GM19025 (cell line): ENCODE data around the gene INSRR.

Source experiments
- ATAC-seq: cut with Tn5 transposase; IDR thresholded peaks from one replicate; pipeline ENCODE4 v1.9.1; 2021; ENCODE audit warnings: mild to moderate bottlenecking, low read depth, moderate library complexity; ENCODE audit not compliant: unreplicated experiment

INSRR gene

DNA sequence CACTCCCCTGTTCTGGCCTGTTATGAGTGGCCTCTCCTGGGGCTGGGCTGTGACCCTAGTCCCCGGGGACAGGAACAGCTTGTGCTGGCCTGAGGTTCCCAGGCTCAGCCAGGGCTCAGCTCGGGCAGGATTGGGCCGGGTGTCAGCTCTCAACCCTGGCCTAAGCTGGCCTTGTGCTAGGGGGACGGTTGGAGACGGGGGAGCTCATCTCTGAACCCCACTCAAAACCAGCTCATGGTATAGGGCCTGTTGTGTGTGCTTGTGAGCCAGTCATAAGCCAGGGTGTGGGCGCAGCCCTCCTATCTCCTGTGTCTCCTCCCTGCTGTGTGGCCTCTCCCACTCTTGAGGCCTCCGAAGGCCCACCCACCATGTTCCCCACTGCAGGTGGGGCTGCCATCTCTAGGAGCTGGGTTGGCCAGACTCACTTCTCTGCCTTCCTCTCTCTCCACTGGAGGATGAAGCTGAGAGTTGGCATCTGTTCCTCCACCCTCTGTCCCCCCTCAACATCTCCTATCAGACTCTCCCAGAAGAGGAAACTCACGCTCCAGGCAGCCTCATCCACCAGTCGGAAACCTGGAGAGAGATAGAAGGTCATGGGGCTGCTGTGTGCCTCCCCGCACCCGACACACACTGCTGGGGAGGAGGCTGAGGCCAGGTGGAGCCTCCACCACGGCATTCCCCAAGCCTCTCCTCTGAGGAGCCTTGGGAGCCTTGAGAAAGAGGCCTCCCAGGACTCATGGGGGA lies 36.0 kb upstream of the INSRR start:
- ATAC-seq, result no peak

DNA sequence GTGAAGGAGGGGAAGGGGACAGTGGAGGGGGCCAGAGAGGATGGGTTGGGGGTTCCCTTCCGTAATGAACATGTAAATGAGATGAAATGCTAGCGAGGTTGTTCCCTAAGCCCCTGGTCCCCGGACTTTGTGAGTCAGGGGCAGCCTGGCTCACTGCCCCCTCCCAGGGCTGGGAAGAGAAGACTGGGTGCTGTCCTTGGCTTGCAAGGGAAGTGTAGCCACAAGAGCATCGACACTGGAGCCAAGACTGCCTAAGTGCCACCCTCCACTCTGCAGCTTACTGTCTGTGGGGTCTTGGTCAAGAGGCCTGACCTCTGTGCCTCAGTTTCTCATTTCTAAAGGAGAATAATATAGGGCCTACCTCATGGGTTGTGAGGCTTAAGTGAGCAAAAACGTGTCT lies 35.1 kb upstream of the INSRR start:
- no peak for ATAC-seq

DNA sequence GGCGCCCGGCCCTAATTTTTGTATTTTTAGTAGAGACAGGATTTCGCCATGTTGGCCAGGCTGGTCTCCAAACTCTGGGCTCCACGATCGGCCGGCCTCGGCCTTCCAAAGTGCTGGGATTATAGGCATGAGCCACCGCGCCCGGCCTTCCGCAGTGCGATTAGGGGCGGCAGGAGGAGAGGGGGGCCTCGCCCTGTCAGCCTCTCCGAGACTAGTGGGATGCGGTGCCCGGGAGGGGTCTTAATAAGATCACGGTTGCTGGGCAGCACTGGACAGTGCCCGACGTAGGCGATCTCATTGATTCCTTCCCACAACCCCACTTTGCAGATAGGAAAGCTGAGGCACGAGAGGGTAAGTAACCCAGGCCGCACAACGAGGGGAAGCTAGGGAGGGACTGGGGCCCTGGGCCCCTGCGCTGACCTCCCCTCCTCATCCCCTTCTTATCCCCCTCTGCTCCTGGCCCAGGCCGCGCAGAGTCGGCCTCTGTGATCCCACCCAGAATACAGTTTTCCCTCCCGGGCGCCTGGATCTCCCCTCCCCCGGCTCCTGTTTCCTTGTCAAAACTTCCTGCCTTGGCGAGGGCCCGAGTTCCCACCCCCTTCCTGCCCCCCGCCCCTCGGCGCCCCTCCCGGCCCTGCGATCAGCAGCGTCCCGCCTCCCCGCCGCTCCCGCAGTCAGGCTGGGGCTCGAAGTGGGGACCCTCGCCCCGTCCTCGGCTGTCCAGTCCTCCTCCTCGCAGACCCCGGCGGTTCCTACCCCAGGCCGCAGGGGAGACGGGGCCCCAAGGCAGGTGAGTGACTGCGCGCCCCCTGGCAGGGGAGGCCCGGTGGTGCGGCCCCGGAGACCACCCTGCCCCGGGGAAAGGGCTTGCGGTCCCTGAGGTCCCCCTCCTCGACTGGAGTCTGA lies 34.4 kb upstream of the INSRR start, which contains the start of gene PEAR1:
PEAR1 (plus strand) TSS at position 671 of the 906 bp plus-strand sequence. CDS start 10,209 bp downstream, outside the sequence.
- no peak for ATAC-seq

DNA sequence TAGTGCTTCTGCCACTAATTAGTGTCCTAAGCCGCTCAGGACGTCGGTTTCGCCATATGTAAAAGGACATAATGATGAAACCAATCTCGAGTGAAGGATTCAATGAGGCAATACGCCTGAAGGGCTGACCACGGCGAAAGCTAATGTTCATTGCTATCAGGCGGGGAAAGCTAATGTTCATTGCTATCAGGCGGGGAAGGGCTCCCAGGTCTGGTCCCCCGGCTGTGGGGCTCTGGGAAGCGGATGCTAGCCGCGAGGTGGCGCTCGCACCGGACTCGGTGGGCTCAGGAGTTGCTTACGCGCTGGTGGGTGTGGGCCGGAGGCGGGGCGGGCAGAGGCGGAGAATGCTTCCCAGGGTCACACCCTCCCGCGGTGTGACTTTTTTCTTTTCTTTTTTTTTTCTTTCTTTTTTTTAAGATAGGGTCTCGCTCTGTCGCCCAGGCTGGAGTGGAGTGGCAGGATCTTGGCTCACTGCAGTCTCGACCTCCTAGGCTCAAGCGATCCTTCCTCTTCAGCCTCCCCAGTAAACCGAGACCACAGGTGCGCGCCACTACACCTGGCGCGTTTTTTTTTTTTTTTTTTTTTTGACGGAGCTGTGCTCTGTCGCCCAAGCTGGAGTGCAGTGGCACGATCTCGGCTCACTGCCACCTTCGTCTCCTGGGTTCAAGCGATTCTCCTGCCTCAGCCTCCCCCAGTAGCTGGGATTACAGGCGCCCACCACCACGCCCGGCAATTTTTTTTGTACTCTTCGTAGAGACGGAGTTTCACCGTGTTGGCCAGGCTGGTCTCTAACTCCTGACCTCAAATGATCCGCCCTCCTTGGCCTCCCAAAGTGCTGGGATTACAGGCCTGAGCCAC lies 33.5 kb upstream of the INSRR start:
- ATAC-seq, result no peak

DNA sequence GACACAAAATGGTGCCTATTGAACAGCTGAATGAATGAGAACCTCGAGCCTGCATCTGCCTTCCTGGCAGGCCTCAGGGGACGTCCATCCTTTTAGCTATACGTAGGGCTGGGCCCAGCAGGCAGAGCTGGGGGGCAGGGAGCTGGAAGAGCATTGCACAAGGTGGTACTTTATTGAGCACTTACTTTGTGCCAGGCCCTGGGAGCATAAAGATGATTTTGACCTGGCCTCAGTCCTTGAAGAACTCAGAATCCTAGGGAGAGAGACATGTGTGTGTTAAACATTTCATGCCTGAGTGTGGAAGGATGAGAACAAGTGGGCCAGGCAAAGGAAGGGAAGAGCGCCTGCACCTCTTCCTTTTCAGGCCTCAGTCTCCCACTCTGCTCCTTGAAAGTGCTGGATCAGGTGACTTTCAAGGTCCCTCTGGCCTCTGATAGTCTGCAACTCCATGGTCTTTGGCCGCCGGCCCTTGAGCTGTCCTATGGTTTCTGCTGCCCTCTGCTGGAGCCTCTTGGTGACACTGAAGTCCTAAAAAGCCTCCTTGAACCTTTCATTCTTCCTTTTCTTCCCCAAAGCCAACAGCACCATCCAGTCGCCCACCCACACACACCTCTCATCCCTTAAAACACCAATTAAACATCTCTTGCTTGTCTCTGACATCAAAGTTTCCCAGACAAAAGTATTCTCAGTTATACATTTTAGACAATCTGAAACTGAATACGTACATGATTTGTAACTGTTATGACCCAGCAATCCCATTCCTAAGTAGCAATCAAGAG lies 31.1 kb upstream of the INSRR start:
- no peak for ATAC-seq

DNA sequence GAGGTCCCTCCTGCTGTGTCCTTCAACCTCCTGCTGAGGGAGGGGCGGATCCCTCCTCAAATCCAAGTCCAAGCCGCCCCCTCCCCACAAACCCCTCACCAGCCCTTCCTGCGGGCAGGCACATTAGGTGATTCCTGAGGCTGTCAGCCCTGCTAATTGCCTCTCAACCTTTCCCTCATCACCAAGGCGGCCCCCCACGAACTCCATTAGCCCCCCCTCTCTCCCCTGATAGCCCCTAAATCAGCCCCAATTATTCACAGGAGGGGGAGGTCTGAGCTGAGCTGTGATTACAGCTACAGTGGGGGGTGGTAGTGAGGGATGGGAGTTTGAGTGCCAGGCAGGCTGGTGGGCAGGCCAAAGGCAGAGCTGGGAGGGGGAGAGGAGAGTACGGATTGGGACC lies 28.8 kb upstream of the INSRR start:
- ATAC-seq, result no peak

DNA sequence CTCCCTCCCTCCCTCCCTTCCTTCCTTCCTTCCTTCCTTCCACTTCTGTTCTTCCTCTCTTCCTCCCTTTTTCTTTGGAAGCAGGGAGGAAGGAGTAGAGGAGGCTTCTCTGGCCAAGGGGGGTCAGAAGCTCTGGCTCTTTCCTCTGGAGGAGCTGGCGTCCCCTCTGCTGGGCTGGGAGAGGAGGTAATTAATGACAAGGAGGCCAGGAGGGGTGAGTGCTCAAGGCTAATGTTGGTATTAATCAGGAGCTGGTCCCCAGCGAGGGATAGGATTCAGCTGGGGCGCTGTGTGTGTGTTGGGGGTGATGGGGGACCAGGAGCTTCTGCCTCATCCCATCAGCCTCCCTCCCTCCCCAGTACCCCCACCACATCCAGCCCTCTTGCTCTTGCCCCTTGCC lies 28.4 kb upstream of the INSRR start:
- ATAC-seq, result no peak

DNA sequence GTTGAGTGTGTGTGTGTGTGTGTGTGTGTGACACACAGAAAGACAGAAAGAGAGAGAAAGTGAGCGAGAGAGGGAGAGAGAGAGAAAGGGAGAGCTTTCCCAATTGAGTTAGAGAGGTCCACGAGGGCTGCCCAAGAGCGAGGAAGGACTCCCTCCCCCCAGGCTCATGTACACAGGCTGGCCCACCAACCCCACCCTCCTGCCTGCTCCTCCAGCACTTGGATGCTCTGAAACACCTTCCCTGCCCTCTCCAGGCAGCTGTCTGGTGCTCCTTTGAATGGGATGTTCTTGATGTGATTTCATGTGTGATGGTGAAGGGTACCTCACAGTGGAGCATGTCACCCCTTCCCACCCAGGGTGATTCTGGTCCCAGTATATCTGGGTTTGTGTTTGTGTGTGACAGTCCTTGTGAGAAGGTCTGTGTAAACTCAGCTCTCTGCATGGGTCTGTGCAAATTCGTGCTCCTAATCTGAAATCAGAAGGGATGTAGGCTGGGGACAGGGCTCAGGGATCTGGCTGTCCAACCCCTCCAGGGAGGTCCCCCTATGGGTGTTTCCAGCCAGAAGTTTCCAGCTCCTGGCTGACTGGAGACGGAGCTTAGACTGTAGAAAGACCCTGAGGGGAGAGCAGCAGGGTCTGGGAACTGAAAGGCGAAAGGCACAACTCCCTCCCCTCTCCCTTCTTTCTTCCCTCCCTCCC lies 27.8 kb upstream of the INSRR start:
- ATAC-seq, result no peak

DNA sequence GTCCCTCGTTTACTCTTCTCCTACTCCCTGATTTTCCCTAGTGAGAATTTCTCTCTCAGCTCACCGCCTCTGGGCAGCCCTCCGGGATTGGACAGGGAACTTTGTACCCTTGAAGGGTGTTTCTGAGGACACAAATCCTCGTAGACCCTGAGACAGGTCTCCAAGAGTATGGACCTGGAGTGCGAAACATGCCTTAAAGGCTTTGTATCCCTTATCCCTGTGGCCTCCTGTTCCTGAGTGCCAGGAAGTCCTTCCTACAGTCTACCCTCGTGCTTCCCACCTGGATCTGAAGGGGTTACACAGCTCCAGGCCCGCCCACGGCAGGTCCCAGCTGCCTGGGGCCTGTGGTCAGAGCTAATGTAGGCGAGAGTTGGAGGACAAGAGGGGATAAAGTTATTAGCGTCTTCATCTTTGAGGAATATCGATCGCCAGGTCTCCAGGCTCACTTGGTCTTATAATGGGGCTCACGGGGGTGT lies 27.0 kb upstream of the INSRR start:
- ATAC-seq, result no peak

DNA sequence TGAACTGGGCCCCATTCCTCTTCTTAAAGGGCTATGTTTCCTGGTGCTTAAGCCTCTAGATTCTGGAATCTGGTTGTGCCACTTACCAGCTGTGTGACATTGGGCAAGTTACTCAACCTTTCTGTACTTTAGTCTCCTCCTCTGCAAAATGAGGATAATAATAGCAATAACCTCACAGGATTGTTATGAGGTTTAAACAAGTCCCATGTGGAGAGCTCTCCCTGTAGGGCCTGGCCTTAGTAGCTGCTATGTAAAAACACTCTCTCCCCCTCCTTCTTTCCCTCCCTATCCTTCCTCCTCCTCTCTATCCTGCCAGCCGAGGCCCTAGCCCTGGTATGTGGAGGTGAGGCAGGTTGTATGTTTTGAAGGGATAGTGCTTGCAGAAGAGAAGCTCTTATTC lies 26.4 kb upstream of the INSRR start:
- ATAC-seq, result no peak

DNA sequence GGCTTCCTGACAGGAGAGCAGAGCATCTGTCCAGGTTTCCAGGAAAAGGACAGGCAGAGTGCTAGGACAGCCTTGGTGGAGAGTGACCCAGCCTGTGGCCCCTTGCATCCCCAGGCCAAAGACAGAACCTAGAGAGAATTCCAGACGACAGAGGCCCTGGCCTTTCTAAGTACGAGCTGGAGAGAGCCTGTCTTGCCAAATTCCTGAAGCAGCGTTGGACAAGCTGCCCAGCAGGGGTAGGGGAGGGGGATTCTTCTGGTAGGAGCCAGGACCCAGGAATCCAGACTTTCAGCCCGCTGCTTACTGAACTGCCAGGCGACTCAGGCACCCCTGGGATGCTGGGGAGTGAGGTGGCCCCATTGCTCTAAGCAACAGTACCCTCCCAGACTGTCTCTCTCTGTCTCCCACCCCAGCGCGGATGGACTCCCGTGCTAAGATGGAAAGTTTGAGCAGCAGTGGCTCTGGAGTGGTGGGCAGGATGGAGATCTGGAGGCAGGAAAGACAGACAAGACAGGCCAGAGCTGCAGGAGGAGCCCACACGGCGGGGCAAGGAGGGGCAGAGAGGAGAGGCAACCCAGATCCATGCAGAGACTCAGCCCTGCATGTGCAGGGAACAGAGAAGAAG lies 25.8 kb upstream of the INSRR start:
- ATAC-seq, result no peak

DNA sequence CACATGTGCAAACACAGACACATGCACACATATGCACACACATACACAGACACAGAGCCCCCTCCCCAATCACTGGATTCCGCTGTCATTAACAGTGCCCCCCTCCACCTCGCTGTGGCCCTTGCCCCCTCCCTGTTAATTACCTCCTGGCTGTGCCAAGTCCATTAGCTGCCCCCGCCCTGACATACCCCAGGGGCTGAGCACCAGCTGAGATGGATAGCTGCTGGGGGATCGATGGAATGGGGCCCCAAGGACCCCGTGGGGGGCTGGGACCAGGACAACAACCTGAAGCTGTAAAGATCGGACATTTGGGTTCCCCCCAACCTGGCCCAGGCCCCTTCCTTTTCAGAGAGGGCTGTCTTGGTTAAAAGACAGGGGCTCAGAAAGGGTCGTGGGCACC lies 25.0 kb upstream of the INSRR start:
- ATAC-seq, result no peak

DNA sequence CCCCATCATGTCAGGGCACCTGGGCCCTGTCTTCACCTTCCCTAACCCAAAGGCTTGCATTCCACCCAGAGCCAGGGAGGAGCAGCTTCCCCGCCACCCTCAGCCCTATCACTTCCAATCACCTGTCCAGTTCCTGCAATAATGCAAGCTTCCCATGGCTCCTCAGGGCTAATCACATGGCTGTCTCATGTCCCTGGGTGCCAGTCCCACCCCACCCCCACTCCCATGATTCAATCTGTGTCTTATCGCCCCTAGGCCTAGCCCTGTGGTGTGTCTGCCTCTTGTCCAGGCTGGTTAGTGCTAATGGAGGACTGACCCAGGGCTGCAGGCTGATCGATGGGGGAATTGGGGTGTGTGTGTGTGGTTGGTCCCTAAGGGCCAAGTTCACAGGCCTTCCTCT lies 23.6 kb upstream of the INSRR start:
- ATAC-seq, result no peak

DNA sequence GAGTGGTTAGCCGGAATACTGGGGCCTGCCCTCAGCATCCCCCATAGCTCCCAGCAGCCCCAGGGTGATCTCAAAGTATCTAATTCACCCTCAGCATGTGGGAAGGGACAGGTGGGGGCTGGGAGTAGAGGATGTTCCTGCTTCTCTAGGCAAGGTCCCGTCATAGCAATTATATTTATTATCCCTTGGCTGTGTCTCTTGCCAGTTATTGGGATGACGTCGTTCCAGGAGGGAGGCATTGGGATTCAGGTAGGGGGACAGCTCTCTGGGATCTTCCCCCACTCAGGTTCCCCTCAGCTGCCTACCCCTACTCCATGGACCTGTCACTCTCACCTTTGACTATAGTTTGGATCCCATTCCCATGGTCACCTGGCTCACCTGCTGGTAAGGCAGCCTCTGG lies 22.7 kb upstream of the INSRR start:
- ATAC-seq, result no peak

DNA sequence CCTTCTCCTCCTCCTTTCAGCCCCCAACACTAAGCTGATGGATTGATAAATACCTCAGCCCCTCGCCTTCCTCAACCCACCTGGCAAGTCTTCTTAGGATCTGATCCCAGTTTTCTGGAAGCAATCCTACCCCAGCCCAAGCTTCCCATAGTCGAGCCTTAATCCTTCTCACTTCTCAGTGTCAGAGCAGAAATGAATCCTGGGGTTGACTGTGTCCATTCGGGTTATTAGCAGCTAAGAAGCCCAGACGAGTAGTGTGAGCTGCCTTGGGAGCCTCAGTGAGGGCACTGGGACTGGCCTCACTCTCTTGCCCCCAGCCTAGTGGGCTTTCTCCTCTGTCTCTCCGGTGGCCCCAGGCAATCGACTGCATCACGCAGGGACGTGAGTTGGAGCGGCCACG lies 22.2 kb upstream of the INSRR start:
- ATAC-seq, result no peak

DNA sequence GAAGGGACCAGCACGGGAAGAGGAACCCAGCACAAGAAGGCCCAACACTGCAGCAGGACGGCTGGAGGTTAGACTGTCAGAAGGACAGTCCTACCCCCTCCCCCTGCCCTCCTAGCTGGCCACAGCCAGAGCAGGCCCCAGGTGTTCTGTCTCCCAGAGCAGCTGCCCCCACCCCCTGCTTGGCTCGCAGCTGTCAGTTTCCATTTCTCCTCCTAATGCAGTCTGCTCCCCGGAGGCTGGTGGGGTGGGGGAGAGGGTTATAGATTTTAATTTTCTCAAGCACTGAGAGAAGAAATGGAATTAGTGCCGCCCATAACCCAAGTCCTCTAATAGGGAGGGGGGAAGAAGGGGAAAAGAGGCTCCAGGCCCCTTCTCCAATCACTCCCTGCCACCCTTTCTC lies 21.6 kb upstream of the INSRR start:
- no peak for ATAC-seq

DNA sequence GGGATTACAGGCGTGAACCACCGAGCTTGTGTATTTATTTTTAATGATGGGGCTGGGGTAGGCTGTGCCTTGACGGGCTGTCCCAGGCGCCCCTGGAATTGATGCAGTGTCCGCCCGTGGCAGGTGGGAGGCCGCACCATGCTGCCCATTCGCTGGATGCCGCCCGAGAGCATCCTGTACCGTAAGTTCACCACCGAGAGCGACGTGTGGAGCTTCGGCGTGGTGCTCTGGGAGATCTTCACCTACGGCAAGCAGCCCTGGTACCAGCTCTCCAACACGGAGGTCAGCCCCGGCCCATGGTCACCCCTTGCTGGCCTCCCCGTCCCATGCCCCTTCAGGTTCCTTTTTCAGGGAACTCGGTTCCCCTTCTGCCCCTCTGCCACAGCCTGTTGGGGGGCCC lies 21.0 kb upstream of the INSRR start:
- no peak for ATAC-seq

DNA sequence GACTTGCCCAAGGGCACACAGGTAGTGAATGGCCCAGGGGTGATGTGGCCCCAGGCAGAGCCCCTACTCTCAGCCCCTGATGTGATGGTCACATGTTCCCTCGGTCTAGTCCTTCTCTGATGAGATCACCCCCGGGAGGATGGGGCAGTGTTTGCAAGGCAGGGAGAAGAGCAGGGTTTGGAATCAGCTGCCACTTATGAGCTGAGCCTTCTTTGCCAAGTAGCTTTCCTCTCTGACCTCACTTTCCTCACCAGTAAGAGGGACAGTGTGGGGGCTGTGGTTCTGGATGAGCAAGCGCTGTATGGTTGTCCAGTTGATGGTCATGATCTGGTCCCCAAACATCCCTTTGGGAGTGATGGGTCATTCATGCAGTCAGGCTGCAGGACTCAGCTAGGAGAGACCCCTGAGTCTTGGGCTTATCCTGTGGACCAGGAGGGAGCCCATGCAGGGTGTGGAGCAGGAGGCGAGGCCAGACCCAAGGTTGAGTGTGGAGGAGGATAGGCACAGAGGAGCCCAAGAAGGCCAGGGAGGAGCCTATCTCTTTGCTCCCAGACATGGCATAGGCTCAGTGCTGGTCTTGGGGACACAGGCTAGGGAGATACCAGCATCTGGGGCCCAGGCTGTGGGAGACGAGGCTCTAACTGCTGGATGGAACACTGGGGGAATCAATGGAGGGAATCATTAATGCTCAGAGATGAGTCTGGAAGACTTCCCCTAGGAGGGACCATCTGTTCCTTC lies 18.7 kb upstream of the INSRR start:
- ATAC-seq, result no peak
